Stimulated activated naive B cell treated with anti-CD40 and anti-IgM and Interleukin-4, amounts not matched to agents 10 μg/mL and 1 μg/mL and 100 μg/mL, for 72 hours (primary cell): ENCODE measurements around the gene CCSER1.

Experiments
- ATAC-seq, 2 donors: fragments of 150-1000 bp; cut with Tn5 transposase; replicated peaks; 2 replicates each; pipeline ENCODE4 v1.10.0; 2021; ENCODE audit warnings: moderate library complexity in 1 of 2
- DNase-seq: peaks from one replicate; pipeline ENCODE4 v3.0.0; 2021
- H3K27ac Mint-ChIP-seq: one replicate; pipeline ENCODE4 v1.8.0; 2022; ENCODE audit warnings: mild to moderate bottlenecking, mixed read lengths
- H3K27me3 Mint-ChIP-seq, 2 donors: one replicate each; pipeline ENCODE4 v1.8.0; 2022; ENCODE audit warnings: mixed read lengths in 2 of 2
- H3K36me3 Mint-ChIP-seq, 2 donors: one replicate each; pipeline ENCODE4 v1.8.0; 2022; ENCODE audit warnings: mixed read lengths in 2 of 2, mild to moderate bottlenecking in 1 of 2
- H3K4me1 Mint-ChIP-seq, 2 donors: one replicate each; pipeline ENCODE4 v1.8.0; 2022; ENCODE audit warnings: mixed read lengths in 2 of 2, mild to moderate bottlenecking in 1 of 2
- H3K4me3 Mint-ChIP-seq, 2 donors: one replicate each; pipeline ENCODE4 v1.8.0; 2022; ENCODE audit warnings: mild to moderate bottlenecking in 2 of 2, mixed read lengths in 2 of 2, moderate library complexity in 1 of 2
- H3K9me3 Mint-ChIP-seq, 2 donors: one replicate each; pipeline ENCODE4 v1.8.0; 2022; ENCODE audit warnings: mixed read lengths in 2 of 2, mild to moderate bottlenecking in 1 of 2

CCSER1 gene

DNA sequence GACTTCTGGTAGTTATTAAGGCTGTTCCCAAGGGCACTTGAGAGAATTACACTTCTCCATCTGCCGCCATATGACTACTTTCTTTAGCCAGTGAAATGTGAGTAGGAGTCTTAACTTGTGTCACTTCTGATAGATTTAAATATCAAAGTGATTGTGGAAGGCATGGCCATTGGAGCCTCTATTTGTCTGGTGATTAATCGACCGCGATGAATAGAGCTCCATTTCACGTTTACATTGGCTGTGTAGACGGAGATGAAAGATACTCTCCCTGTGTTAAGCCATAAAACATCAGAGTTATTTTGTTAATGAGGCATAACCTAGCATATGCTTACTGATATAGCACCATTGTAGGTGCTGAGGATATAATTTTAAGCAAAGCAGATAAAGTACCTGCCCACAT lies 852.4 kb downstream of the CCSER1 start:
- Mint-ChIP-seq H3K27me3 (no peaks in the 10 kb centered on the region), H3K4me1 (no peaks in the 10 kb centered on the region), H3K27ac (no peak overlapping the region), H3K4me3 (no peak overlapping the region), H3K36me3 (no peaks in the 10 kb centered on the region), H3K9me3 (peaks cover 0 to 2% of the 10 kb centered on the region in 2 donors)
- ATAC-seq: no peak
- no peak for DNase-seq

DNA sequence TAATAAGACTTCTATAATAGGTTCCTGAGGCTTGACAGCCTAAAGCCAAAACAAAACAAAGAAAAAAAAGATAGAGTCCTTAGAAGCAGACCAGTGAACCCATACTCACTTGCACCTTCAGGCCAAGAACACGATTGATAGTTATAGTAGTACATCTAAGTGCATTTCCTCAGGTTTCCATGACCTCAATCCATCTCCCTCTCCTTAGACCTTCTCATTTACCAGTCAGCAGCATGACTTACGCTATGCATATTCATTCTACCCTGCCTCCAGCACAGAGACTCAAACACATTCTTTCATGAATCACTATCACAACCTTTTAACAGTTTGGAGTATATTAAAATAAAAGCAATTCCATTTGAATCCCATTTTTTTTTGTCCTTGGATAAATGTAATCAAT lies 855.6 kb downstream of the CCSER1 start:
- Mint-ChIP-seq H3K4me3 (no peak overlapping the region), H3K36me3 (no peaks in the 10 kb centered on the region), H3K4me1 (no peaks in the 10 kb centered on the region), H3K27ac (no peak overlapping the region), H3K9me3 (peaks cover 0 to 4% of the 10 kb centered on the region in 2 donors), H3K27me3 (no peaks in the 10 kb centered on the region)
- no peak for DNase-seq
- ATAC-seq: no peak

- H3K27me3 Mint-ChIP-seq: no peaks in the 10 kb centered on the region
- ATAC-seq: no peak
- H3K27ac Mint-ChIP-seq: no peak overlapping the region
- no peak overlapping the region for H3K4me3 Mint-ChIP-seq
- H3K4me1 Mint-ChIP-seq: no peaks in the 10 kb centered on the region
- no peak for DNase-seq
- H3K9me3 Mint-ChIP-seq: peaks cover 0 to 1% of the 10 kb centered on the region in 2 donors
- H3K36me3 Mint-ChIP-seq: no peaks in the 10 kb centered on the region
Measured at GRCh38 chr4:90990284-90990683, 863.1 kb downstream of the CCSER1 start.

DNA sequence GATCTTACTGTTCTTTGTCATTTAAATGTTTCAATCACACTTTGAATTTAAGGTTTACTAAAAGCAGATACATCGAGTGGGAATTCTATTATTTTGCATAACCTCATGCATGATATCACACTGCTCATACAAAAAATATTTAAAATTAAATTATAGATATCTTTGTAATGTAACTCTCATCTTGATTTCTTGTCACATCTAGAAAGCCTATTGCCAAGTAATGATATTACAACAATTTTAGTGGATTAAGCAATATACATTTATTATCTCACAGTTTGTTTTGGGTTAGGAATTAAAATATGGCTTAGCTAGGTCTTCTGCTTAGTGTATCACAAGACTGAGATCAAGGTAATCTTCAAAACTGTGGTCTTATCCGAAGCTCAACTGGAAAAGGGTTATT lies 865.0 kb downstream of the CCSER1 start:
- Mint-ChIP-seq H3K27ac (no peak overlapping the region), H3K27me3 (no peaks in the 10 kb centered on the region)

DNA sequence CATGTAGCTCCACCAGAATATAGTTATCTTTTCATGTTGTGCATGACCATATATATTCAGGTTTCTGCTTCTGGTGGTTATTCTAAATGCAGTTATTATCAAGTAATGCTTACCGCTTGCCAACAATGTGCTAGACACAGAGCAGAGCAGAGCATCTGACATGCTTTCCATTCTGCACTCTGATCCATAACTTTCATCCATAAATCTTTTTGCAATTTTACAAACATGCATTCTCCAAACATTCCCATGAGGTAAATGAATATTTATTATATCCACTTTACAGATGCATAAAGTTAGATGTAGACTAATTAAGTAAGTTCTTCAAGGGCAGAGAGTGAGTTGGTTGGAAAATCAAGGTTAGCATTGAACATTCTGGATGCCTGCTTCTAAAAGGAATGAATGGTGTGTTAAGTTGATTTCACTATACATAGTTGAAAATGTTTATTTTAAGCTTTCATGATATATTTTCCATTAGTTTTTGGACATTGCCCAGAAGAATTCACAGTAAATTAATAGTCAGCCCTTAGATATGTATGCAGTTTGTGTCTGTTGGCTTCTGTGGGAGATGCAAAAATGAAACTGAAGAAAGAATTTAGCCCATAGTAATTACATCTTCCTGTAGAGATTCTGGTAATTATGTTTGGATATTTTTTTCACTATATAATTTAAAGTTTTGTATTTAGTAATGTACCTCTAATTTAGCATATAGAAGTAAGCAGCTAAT lies 867.8 kb downstream of the CCSER1 start:
- Mint-ChIP-seq H3K4me3 (no peak overlapping the region), H3K36me3 (no peaks in the 10 kb centered on the region), H3K27me3 (no peaks in the 10 kb centered on the region), H3K9me3 (peaks cover 0 to 2% of the 10 kb centered on the region in 2 donors), H3K27ac (no peak overlapping the region), H3K4me1 (no peaks in the 10 kb centered on the region)
- DNase-seq (no peak), ATAC-seq (no peak)

More for the DNA sequence above, 865.0 kb downstream of the CCSER1 start:
- H3K4me3 Mint-ChIP-seq: no peak overlapping the region
- no peaks in the 10 kb centered on the region for H3K9me3 Mint-ChIP-seq
- ATAC-seq: no peak
- H3K36me3 Mint-ChIP-seq: no peaks in the 10 kb centered on the region
- DNase-seq: no peak
- H3K4me1 Mint-ChIP-seq: no peaks in the 10 kb centered on the region

DNA sequence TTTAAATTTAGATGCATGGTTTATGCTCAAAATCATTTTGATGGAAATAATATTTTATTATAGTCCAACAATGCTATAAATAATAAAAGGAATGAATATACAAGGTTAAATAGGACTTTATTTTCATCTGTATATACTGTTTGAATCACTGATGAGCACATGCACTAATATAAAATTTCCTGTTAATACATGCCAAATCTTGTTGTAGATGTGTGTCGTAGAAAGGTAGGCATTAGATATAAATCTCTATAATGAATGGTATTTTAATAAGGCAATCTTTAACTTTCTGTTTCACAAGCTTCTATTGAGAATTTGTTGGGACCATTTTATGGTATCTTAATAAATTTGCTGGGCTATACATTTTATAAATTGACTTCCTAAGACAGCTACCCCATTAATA lies 868.8 kb downstream of the CCSER1 start:
- Mint-ChIP-seq H3K36me3 (no peaks in the 10 kb centered on the region), H3K9me3 (peaks cover 0 to 2% of the 10 kb centered on the region in 2 donors), H3K27ac (no peak overlapping the region), H3K4me1 (no peaks in the 10 kb centered on the region), H3K4me3 (no peak overlapping the region), H3K27me3 (no peaks in the 10 kb centered on the region)
- DNase-seq (no peak), ATAC-seq (no peak)

DNA sequence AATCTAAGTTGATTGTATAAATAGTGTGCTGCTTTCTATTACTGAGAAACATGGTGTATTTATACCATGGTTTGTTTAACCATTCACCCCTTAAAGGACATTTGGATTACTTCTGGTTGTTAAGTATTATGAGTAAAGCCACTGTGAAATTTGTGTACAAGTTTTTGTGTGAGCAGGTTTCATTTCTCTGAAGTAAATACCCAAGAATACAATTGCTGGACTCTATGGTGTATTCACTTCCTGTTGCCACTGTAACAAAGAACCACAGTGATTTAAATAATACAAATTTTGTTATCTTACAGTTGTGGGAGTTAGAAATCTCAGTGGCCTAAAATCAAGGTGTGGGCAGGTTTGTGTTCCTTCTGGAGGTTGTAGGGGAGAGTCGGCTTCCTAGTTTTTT lies 869.6 kb downstream of the CCSER1 start:
- Mint-ChIP-seq H3K9me3 (peaks cover 0 to 3% of the 10 kb centered on the region in 2 donors), H3K27me3 (no peaks in the 10 kb centered on the region), H3K4me3 (no peak overlapping the region), H3K36me3 (no peaks in the 10 kb centered on the region), H3K27ac (no peak overlapping the region), H3K4me1 (no peaks in the 10 kb centered on the region)
- DNase-seq (no peak), ATAC-seq (no peak)

DNA sequence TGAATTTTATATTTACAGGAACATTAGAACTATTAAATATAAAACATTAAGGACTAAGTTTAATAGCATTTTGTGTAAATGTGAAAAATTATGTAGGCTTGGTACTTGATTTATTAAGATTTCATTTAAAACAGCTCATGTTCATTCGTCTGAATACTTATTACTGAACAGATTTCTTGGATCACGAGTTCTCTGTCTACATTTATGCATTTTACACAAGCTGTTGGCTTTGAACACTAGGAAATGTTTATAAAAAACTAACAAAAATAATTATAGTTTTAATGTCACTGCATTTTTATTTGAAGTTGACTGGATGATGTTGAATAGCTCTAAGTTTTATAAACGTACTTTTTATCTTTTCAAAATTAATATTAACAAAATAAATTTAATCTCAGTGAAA lies 888.7 kb downstream of the CCSER1 start:
- no peak for ATAC-seq
- no peak overlapping the region for H3K4me3 Mint-ChIP-seq
- H3K4me1 Mint-ChIP-seq: no peaks in the 10 kb centered on the region
- no peaks in the 10 kb centered on the region for H3K27me3 Mint-ChIP-seq
- no peaks in the 10 kb centered on the region for H3K9me3 Mint-ChIP-seq
- H3K36me3 Mint-ChIP-seq: no peaks in the 10 kb centered on the region
- no peak for DNase-seq
- H3K27ac Mint-ChIP-seq: no peak overlapping the region

- Mint-ChIP-seq H3K4me3 (no peak overlapping the region), H3K4me1 (no peaks in the 10 kb centered on the region), H3K36me3 (no peaks in the 10 kb centered on the region)
Measured at GRCh38 chr4:91019513-91019912, 892.3 kb downstream of the CCSER1 start.

GRCh38 chr4:91025241-91026148 lies 898.3 kb downstream of the CCSER1 start:
- no peaks in the 10 kb centered on the region for H3K36me3 Mint-ChIP-seq
- no peak overlapping the region for H3K4me3 Mint-ChIP-seq
- no peaks in the 10 kb centered on the region for H3K4me1 Mint-ChIP-seq
- H3K27ac Mint-ChIP-seq: no peak overlapping the region
- no peak for DNase-seq
- no peaks in the 10 kb centered on the region for H3K9me3 Mint-ChIP-seq
- H3K27me3 Mint-ChIP-seq: no peaks in the 10 kb centered on the region
- ATAC-seq: no peak

More at GRCh38 chr4:91019513-91019912, 892.3 kb downstream of the CCSER1 start:
- H3K27me3 Mint-ChIP-seq: no peaks in the 10 kb centered on the region
- no peak overlapping the region for H3K27ac Mint-ChIP-seq
- no peak for ATAC-seq
- H3K9me3 Mint-ChIP-seq: no peaks in the 10 kb centered on the region
- no peak for DNase-seq

DNA sequence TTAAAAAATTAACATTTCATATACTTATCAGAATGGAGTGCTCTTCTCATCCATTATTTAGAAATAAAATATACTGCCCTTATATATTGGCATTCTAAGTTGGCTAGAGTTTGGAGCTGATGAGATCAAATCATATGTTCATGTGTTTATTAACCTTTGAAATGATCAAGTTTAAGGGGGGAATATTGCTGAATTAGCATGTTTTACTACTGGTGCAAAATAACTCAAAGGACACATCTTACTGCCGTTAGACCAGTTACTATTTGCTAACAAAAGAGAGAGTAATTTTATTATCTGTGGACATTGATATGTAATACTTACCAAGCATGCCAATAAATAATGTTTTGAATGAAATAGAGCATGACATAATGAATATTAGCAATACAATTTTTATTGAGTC lies 901.0 kb downstream of the CCSER1 start:
- Mint-ChIP-seq H3K36me3 (no peaks in the 10 kb centered on the region), H3K4me1 (no peaks in the 10 kb centered on the region), H3K27ac (no peak overlapping the region), H3K9me3 (no peaks in the 10 kb centered on the region), H3K4me3 (no peak overlapping the region), H3K27me3 (no peaks in the 10 kb centered on the region)
- ATAC-seq (no peak), DNase-seq (no peak)

DNA sequence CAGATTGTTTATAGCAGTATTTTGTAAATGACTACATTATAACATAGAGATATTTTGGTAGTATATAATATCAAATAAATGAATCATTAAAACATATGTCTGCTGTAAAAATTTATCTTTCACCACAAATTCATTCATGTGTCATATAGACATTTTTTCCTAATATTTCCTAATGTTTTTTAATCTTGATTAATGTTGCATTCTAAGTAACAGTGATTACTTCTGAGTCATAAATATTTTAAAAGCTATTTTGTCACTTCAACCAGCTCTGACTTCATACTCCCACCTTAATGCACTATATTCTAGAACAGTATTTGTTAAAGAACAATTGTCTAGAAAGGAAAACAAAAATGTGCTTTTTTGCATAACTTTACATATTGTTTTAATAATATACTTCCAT lies 904.6 kb downstream of the CCSER1 start:
- no peaks in the 10 kb centered on the region for H3K36me3 Mint-ChIP-seq
- no peaks in the 10 kb centered on the region for H3K27me3 Mint-ChIP-seq
- DNase-seq (no peak), ATAC-seq (no peak)
- no peaks in the 10 kb centered on the region for H3K9me3 Mint-ChIP-seq
- H3K4me3 Mint-ChIP-seq: no peak overlapping the region
- H3K27ac Mint-ChIP-seq: no peak overlapping the region
- no peaks in the 10 kb centered on the region for H3K4me1 Mint-ChIP-seq

- no peak overlapping the region for H3K27ac Mint-ChIP-seq
- H3K9me3 Mint-ChIP-seq: no peaks in the 10 kb centered on the region
- ATAC-seq (no peak), DNase-seq (no peak)
- no peak overlapping the region for H3K4me3 Mint-ChIP-seq
- no peaks in the 10 kb centered on the region for H3K27me3 Mint-ChIP-seq
- no peaks in the 10 kb centered on the region for H3K36me3 Mint-ChIP-seq
- H3K4me1 Mint-ChIP-seq: no peaks in the 10 kb centered on the region
Measured at GRCh38 chr4:91032725-91033445, 905.7 kb downstream of the CCSER1 start.

GRCh38 chr4:91035276-91035675 lies 908.1 kb downstream of the CCSER1 start:
- Mint-ChIP-seq H3K9me3 (no peaks in the 10 kb centered on the region), H3K4me3 (no peak overlapping the region), H3K27ac (no peak overlapping the region), H3K4me1 (no peaks in the 10 kb centered on the region), H3K36me3 (no peaks in the 10 kb centered on the region), H3K27me3 (no peaks in the 10 kb centered on the region)
- ATAC-seq (no peak), DNase-seq (no peak)
